H7 (cell line): ENCODE results near the gene TRIM65. TPM values are rescaled to one million over a fixed set of nuclear protein-coding genes. Genes with fewer than 3 reads are reported as not detected.
"Not testable (repeated sequence)": the region's sequence is repeated elsewhere in the genome, so short reads cannot be mapped to it uniquely, and the experiment has no call there.

ENCODE experiments used
- DNase-seq: peaks from one replicate; pipeline ENCODE4 v3.0.0; 2012
- H3K27me3 ChIP-seq: 2 replicates; pipeline ENCODE4 v1.6.0; 2011; ENCODE audit warnings: mild to moderate bottlenecking, low read length; ENCODE audit not compliant: control insufficient read depth, insufficient read depth
- H3K36me3 ChIP-seq: replicated peaks from 2 replicates; pipeline ENCODE4 v1.5.1; 2011; ENCODE audit warnings: low read length; ENCODE audit not compliant: control insufficient read depth, insufficient read depth
- H3K4me3 ChIP-seq: 2 replicates; pipeline ENCODE4 v1.5.1; 2011; ENCODE audit warnings: low read depth, mild to moderate bottlenecking, control low read depth, low read length, moderate library complexity; ENCODE audit not compliant: insufficient read depth
- total RNA-seq: library from RNA; depleted of rRNA; stranded (reverse); fragments of >200 nt; shearing (Covaris generic); gene quantifications from 2 replicates; pipeline ENCODE4 v1.2.3, GENCODE V29; 2014

TRIM65 gene
- total RNA-seq, 1 experiment from 2014 or later, result 66.4 TPM

GRCh38 chr17:75894049-75894733 is 2.6 kb downstream of the TRIM65 start:
- H3K27me3 ChIP-seq, result no peaks in the 10 kb centered on the region
- H3K36me3 ChIP-seq, result peaks cover 8% of the 10 kb centered on the region
- peak; percentile 70 for DNase-seq
- H3K4me3 ChIP-seq, result no peak overlapping the region

- Histone ChIP-seq H3K4me3 (no peak overlapping the region), H3K27me3 (no peaks in the 10 kb centered on the region), H3K36me3 (peaks cover 7% of the 10 kb centered on the region)
- DNase-seq, result no peak
Observed at GRCh38 chr17:75893305-75894048, 3.3 kb downstream of the TRIM65 start.

- Histone ChIP-seq H3K4me3 (no peak overlapping the region), H3K27me3 (no peaks in the 10 kb centered on the region), H3K36me3 (peaks cover 7% of the 10 kb centered on the region)
- no peak for DNase-seq
Observed at GRCh38 chr17:75892556-75893224, 4.1 kb downstream of the TRIM65 start.

- Histone ChIP-seq H3K36me3 (peaks cover 7% of the 10 kb centered on the region), H3K4me3 (no peak overlapping the region), H3K27me3 (no peaks in the 10 kb centered on the region)
- no peak for DNase-seq
Observed at GRCh38 chr17:75891605-75892555, 4.9 kb downstream of the TRIM65 start.

- Histone ChIP-seq H3K4me3 (no peak overlapping the region), H3K27me3 (no peaks in the 10 kb centered on the region), H3K36me3 (peaks cover 7% of the 10 kb centered on the region)
- no peak for DNase-seq
Observed at GRCh38 chr17:75891022-75891604, 5.6 kb downstream of the TRIM65 start.

GRCh38 chr17:75889454-75889853 is 7.3 kb downstream of the TRIM65 start:
- DNase-seq, result no peak
- Histone ChIP-seq H3K27me3 (no peaks in the 10 kb centered on the region), H3K4me3 (no peak overlapping the region), H3K36me3 (peaks cover 7% of the 10 kb centered on the region)

- DNase-seq, result peak; percentile 47
- Histone ChIP-seq H3K36me3 (peaks cover 7% of the 10 kb centered on the region), H3K4me3 (no peak overlapping the region), H3K27me3 (no peaks in the 10 kb centered on the region)
Observed at GRCh38 chr17:75888484-75888883, 8.3 kb downstream of the TRIM65 start.

- not testable (repeated sequence) for H3K27me3 ChIP-seq
Observed at GRCh38 chr17:75885860-75886259, 10.9 kb downstream of the TRIM65 start.

GRCh38 chr17:75885431-75885830 is 11.3 kb downstream of the TRIM65 start:
- no peaks in the 10 kb centered on the region; the same call in 1 of the 2 replicates for H3K27me3 ChIP-seq
- no peak for DNase-seq
- no peak overlapping the region for H3K4me3 ChIP-seq
- H3K36me3 ChIP-seq, result peaks cover 2% of the 10 kb centered on the region

More at GRCh38 chr17:75885860-75886259, 10.9 kb downstream of the TRIM65 start:
- DNase-seq, H3K36me3 ChIP-seq, H3K4me3 ChIP-seq: not testable (repeated sequence)

GRCh38 chr17:75881678-75882454 is 14.9 kb downstream of the TRIM65 start:
- peak; percentile 29 for DNase-seq
- H3K36me3 ChIP-seq, result no peaks in the 10 kb centered on the region
- peaks cover 20% of the 10 kb centered on the region for H3K27me3 ChIP-seq
- no peak overlapping the region for H3K4me3 ChIP-seq

- Histone ChIP-seq H3K4me3 (no peak overlapping the region), H3K27me3 (peaks cover 23% of the 10 kb centered on the region), H3K36me3 (no peaks in the 10 kb centered on the region)
- no peak for DNase-seq
Observed at GRCh38 chr17:75880266-75880665, 16.5 kb downstream of the TRIM65 start.

- H3K4me3 ChIP-seq, result peak within 1 kb of the TSS; percentile 65
- DNase-seq, result peak; percentile 86
- peaks cover 23% of the 10 kb centered on the region for H3K27me3 ChIP-seq
Observed at GRCh38 chr17:75878174-75878998, 18.4 kb downstream of the TRIM65 start, which contains the start of gene TRIM47. TRIM47 (minus strand) TSS chr17:75878581; CDS start chr17:75878548, 33 bp downstream.

More at GRCh38 chr17:75878174-75878998, 18.4 kb downstream of the TRIM65 start, which contains the start of gene TRIM47:
- no peaks in the 10 kb centered on the region for H3K36me3 ChIP-seq
